Endothelial cell of umbilical vein (primary cell): Measurements from ENCODE around the gene TYSND1. TPM values are rescaled to one million over a fixed set of nuclear protein-coding genes. Genes with fewer than 3 reads are reported as not detected.

Source experiments
- BruUV-seq: library from RNA; stranded (reverse); fragments of 400-500 nt; replicated peaks from 2 replicates; lab custom pipeline; 2021; lab: Mats Ljungman, UMichigan
- CTCF ChIA-PET: fragments of 300-600, 350-600 bp; sonication (Branson Sonifier 250); formaldehyde crosslinking; loops from one replicate; lab custom pipeline; 2021; ENCODE audit warnings: antibody characterized with exemption, inconsistent platforms; lab: Charles Lee
- POLR2A ChIA-PET: fragments of 300-600, 350-600 bp; sonication (Branson Sonifier 250); formaldehyde crosslinking; loops from one replicate; lab custom pipeline; 2021; ENCODE audit warnings: antibody characterized with exemption, inconsistent platforms; lab: Charles Lee
- DNase-seq: peaks from one replicate; pipeline ENCODE4 v3.0.0-alpha.2; 2011; ENCODE audit warnings: low read depth, low spot score
- FAIRE-seq: peaks from 2 replicates; lab custom pipeline; 2011; peaks lifted over from hg19 to GRCh38; lab: Jason Lieb, UNC
- H2AFZ ChIP-seq: 2 replicates; pipeline ENCODE4 v1.6.0; 2012; ENCODE audit warnings: low read depth, low read length, control low read depth, inconsistent platforms
- H3K27ac ChIP-seq: 2 replicates; pipeline ENCODE4 v1.5.1; 2011; ENCODE audit warnings: low read depth, mild to moderate bottlenecking, control low read depth, low read length, moderate library complexity; ENCODE audit not compliant: insufficient read depth
- H3K27me3 ChIP-seq, 2 experiments: 2 replicates each; pipeline versions ENCODE4 v1.6.0 to v1.6.1; 2011; ENCODE audit warnings: low read length in 2 of 2, mixed read lengths in 1 of 2; ENCODE audit not compliant: control insufficient read depth in 2 of 2, insufficient read depth in 2 of 2
- H3K36me3 ChIP-seq, 2 experiments: 2 replicates in 1 of 2; 3 replicates in 1 of 2; pipeline ENCODE4 v1.5.1; 2011; ENCODE audit warnings: low read length in 2 of 2, mild to moderate bottlenecking in 1 of 2, moderate library complexity in 1 of 2; ENCODE audit not compliant: control insufficient read depth in 2 of 2, insufficient read depth in 2 of 2; ENCODE audit errors: extremely low read depth in 1 of 2
- H3K4me1 ChIP-seq: 3 replicates; pipeline ENCODE4 v1.5.1; 2011; ENCODE audit warnings: mild to moderate bottlenecking, low read length; ENCODE audit not compliant: control insufficient read depth, insufficient read depth; ENCODE audit errors: extremely low read depth
- H3K4me2 ChIP-seq: 2 replicates; pipeline ENCODE4 v1.6.1; 2011; ENCODE audit warnings: low read length, control low read depth, mixed read lengths; ENCODE audit not compliant: insufficient read depth
- H3K4me3 ChIP-seq, 3 experiments: fragments of 200-600 bp in 1 of 3; sonication (generic), shearing (Covaris generic) in 1 of 3; replicated peaks in 1 of 3; 2 replicates each; pipeline ENCODE4 v1.5.1; 2011 to 2016; ENCODE audit warnings: control low read depth in 3 of 3, low read length in 3 of 3, mild to moderate bottlenecking in 2 of 3, inconsistent platforms in 1 of 3, low read depth in 1 of 3, moderate library complexity in 1 of 3; ENCODE audit not compliant: insufficient read depth in 1 of 3
- H3K79me2 ChIP-seq: 2 replicates; pipeline ENCODE4 v1.6.0; 2012; ENCODE audit warnings: low read length, inconsistent platforms; ENCODE audit not compliant: control insufficient read depth, insufficient read depth
- H3K9ac ChIP-seq: replicated peaks from 2 replicates; pipeline ENCODE3; 2011; ENCODE audit warnings: low read length, control low read depth; ENCODE audit not compliant: insufficient read depth; ENCODE audit errors: extremely low read depth
- H3K9me1 ChIP-seq: replicated peaks from 3 replicates; pipeline ENCODE4 v1.6.0; 2011; ENCODE audit warnings: mild to moderate bottlenecking, low read length; ENCODE audit not compliant: control insufficient read depth, insufficient read depth; ENCODE audit errors: extremely low read depth
- H3K9me3 ChIP-seq: replicated peaks from 2 replicates; pipeline ENCODE4 v1.5.1; 2012; ENCODE audit warnings: low read length, inconsistent platforms; ENCODE audit not compliant: control insufficient read depth, insufficient read depth
- H4K20me1 ChIP-seq: replicated peaks from 2 replicates; pipeline ENCODE3; 2011; ENCODE audit warnings: mild to moderate bottlenecking, low read length; ENCODE audit not compliant: control insufficient read depth, insufficient read depth; ENCODE audit errors: extremely low read depth
- EZH2 ChIP-seq: IDR thresholded peaks from 2 replicates; pipeline ENCODE4 v1.6.1; 2012; ENCODE audit warnings: borderline replicate concordance, low read depth, mild to moderate bottlenecking, moderate library complexity, low read length, inconsistent platforms; ENCODE audit not compliant: severe bottlenecking
- FOS ChIP-seq: IDR thresholded peaks from 2 replicates; pipeline ENCODE4 v1.6.1; 2011; ENCODE audit warnings: mild to moderate bottlenecking, low read length, moderate library complexity, borderline replicate concordance; ENCODE audit not compliant: insufficient read depth
- GATA2 ChIP-seq: IDR thresholded peaks from 2 replicates; pipeline ENCODE4 v1.7.0; 2011; ENCODE audit warnings: low read depth, mild to moderate bottlenecking, moderate library complexity, mixed read lengths, low read length; ENCODE audit not compliant: insufficient read length, insufficient read depth
- JUN ChIP-seq: IDR thresholded peaks from 2 replicates; pipeline ENCODE4 v1.6.1; 2011; ENCODE audit warnings: borderline replicate concordance, low read depth; ENCODE audit not compliant: insufficient read length, insufficient read depth
- MYC ChIP-seq: IDR thresholded peaks from one replicate; pipeline ENCODE4 v1.6.1; 2011; ENCODE audit warnings: mild to moderate bottlenecking, low read depth, low read length
- POLR2A ChIP-seq: IDR thresholded peaks from 2 replicates; pipeline ENCODE4 v1.6.1; 2012; ENCODE audit warnings: low read depth, mild to moderate bottlenecking, control low read depth, low read length
- POLR2AphosphoS5 ChIP-seq: IDR thresholded peaks from 2 replicates; pipeline ENCODE4 v1.6.1; 2012; ENCODE audit warnings: low read depth, mild to moderate bottlenecking, control low read depth, low read length, moderate library complexity; ENCODE audit not compliant: insufficient read depth
- dilution Hi-C: fragments of 300-500 bp; cut with MboI; formaldehyde crosslinking; loops from one replicate; pipeline ENCODE4 v1.15.0; 2019; ENCODE audit warnings: low sequenced_read_pairs; ENCODE audit not compliant: extremely low pct_ligation_motif_present
- intact Hi-C: fragments of 100-400 bp; cut with micrococcal nuclease; formaldehyde crosslinking; loops from one replicate; pipeline ENCODE4 v1.10.0; 2022
- polyA plus RNA-seq, 4 experiments: library from polyadenylated mRNA; depleted of rRNA in 3 of 4; stranded (reverse) in 3 of 4; unstranded in 1 of 4; fragments of >200 nt; gene quantifications; 2 replicates each; pipeline versions ENCODE4 v1.2.1 to v1.2.3, GENCODE V29; 2011 to 2012; ENCODE audit warnings: missing spikeins in 1 of 4
- total RNA-seq: library from RNA; stranded (reverse); gene quantifications from 2 replicates; pipeline ENCODE4 v1.2.3, GENCODE V29; 2021
- TF ChIP-seq, protein P1 (sequence below): IDR thresholded peaks from 2 replicates; pipeline ENCODE4 v1.6.1; 2011; ENCODE audit not compliant: insufficient read depth, insufficient read length
- TF ChIP-seq, protein P2 (sequence below), 2 donors: IDR thresholded peaks; 1 replicate in 1 of 2; 2 replicates in 1 of 2; pipeline ENCODE4 v1.5.1; 2011; ENCODE audit warnings: low read length in 2 of 2, mild to moderate bottlenecking in 2 of 2, moderate library complexity in 2 of 2, control low read depth in 1 of 2, inconsistent platforms in 1 of 2, low read depth in 1 of 2; ENCODE audit not compliant: insufficient read depth in 1 of 2; ENCODE audit errors: extremely low read depth in 1 of 2

The TYSND1 gene
- total and polyA plus RNA-seq, 2 donors (not counting 3 experiments of a cell fraction or from before 2014, with no cell fraction given): 5.1 to 7.8 TPM

DNA sequence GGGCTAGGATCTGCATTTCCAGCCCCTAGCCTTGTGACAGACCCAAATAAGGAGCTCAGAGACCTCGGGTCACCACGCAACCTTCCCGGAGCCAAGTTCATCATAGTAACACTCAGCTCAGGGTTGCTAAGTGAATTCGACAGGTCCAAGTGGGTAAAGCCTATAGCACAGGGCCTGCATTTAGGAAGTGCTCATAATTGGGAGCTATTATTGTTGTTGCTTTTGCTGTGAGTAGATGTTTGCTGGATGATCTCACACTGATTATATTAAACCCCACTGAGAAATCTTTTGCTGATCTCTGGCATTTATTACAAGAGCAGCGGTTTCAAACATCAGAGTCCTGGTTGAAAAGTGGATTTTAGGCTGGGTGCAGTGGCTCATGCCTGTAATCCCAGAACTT lies 44.1 kb upstream of the TYSND1 start:
- H3K9me3 ChIP-seq: no peaks in the 10 kb centered on the region
- H3K9ac ChIP-seq: no peak overlapping the region
- no peak overlapping the region for H3K27ac ChIP-seq
- no peaks in the 10 kb centered on the region for H3K79me2 ChIP-seq
- DNase-seq (no peak), FAIRE-seq (no peak)
- no peaks in the 10 kb centered on the region for H3K9me1 ChIP-seq
- CTCF ChIA-PET: interaction anchor here (0.7 to 1.8 kb wide), 5 partner anchors 12 to 75 kb away, joined by 3 to 7 read pairs (median 4); partner anchors contain the start of gene TYSND1
- H3K36me3 ChIP-seq: no peaks in the 10 kb centered on the region
- no peak overlapping the region for H3K4me3 ChIP-seq
- H3K4me1 ChIP-seq: no peaks in the 10 kb centered on the region
- no peak overlapping the region for H3K4me2 ChIP-seq
- intact Hi-C loops (no loop called here), dilution Hi-C loops (no loop called here)
- H3K27me3 ChIP-seq: no peaks in the 10 kb centered on the region
- no peak overlapping the region for H2AFZ ChIP-seq
- no peak for TF ChIP-seq MYC
- TF ChIP-seq, protein P1, sequence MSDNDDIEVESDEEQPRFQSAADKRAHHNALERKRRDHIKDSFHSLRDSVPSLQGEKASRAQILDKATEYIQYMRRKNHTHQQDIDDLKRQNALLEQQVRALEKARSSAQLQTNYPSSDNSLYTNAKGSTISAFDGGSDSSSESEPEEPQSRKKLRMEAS: no peak
- TF ChIP-seq FOS: no peak
- no peak for TF ChIP-seq EZH2
- TF ChIP-seq GATA2: no peak
- no peaks in the 10 kb centered on the region for H4K20me1 ChIP-seq
- POLR2A ChIA-PET: interaction anchor here (0.5 kb wide), 1 partner anchor 280 kb away, joined by 4 read pairs; no protein-coding TSS in a partner anchor
- no TSS peak for BruUV-seq

- no peaks in the 10 kb centered on the region for H3K4me1 ChIP-seq
Observed at GRCh38 chr10:70190102-70190501, 43.6 kb upstream of the TYSND1 start.

More at GRCh38 chr10:70190102-70190501, 43.6 kb upstream of the TYSND1 start:
- H3K4me2 ChIP-seq: no peak overlapping the region
- no peak overlapping the region for H3K27ac ChIP-seq
- BruUV-seq: no TSS peak
- intact Hi-C loops (no loop called here), dilution Hi-C loops (no loop called here)
- POLR2A ChIA-PET: no interaction called here
- no peaks in the 10 kb centered on the region for H3K9me1 ChIP-seq
- TF ChIP-seq FOS (no peak), EZH2 (no peak), POLR2A (no peak), MYC (no peak), GATA2 (no peak), JUN (no peak), POLR2AphosphoS5 (no peak)
- TF ChIP-seq, protein P2, sequence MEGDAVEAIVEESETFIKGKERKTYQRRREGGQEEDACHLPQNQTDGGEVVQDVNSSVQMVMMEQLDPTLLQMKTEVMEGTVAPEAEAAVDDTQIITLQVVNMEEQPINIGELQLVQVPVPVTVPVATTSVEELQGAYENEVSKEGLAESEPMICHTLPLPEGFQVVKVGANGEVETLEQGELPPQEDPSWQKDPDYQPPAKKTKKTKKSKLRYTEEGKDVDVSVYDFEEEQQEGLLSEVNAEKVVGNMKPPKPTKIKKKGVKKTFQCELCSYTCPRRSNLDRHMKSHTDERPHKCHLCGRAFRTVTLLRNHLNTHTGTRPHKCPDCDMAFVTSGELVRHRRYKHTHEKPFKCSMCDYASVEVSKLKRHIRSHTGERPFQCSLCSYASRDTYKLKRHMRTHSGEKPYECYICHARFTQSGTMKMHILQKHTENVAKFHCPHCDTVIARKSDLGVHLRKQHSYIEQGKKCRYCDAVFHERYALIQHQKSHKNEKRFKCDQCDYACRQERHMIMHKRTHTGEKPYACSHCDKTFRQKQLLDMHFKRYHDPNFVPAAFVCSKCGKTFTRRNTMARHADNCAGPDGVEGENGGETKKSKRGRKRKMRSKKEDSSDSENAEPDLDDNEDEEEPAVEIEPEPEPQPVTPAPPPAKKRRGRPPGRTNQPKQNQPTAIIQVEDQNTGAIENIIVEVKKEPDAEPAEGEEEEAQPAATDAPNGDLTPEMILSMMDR (IDR thresholded peaks at IDR 0.05; ENCODE audit: extremely low read depth in 1 of 2, insufficient read depth in 1 of 2, low read depth in 1 of 2, low read length in 2 of 2): no peak
- TF ChIP-seq, protein P1: no peak
- FAIRE-seq (no peak), DNase-seq (no peak)
- H3K4me3 ChIP-seq: no peak overlapping the region
- H3K79me2 ChIP-seq: no peaks in the 10 kb centered on the region
- H3K36me3 ChIP-seq: no peaks in the 10 kb centered on the region
- H3K9ac ChIP-seq: no peak overlapping the region
- CTCF ChIA-PET: interaction anchor here (1.1 to 1.8 kb wide), 4 partner anchors 13 to 74 kb away, joined by 3 to 7 read pairs (median 4); partner anchors contain the start of gene TYSND1
- no peaks in the 10 kb centered on the region for H3K27me3 ChIP-seq
- no peaks in the 10 kb centered on the region for H3K9me3 ChIP-seq
- no peak overlapping the region for H2AFZ ChIP-seq
- H4K20me1 ChIP-seq: no peaks in the 10 kb centered on the region
